ENCODE results near the gene PMEL. TPM values are rescaled to one million over a fixed set of nuclear protein-coding genes. Genes with fewer than 3 reads are reported as not detected.
"Not testable (repeated sequence)": the region's sequence is repeated elsewhere in the genome, so short reads cannot be mapped to it uniquely, and the experiment has no call there.

The PMEL gene
- total RNA-seq, 2 donors from 2014 or later: 0.18 to 8.6 TPM

GRCh38 chr12:55993230-55993853 lies 27.5 kb upstream of the PMEL start:
- intact Hi-C loops (cut with DNase I): loop anchor here (5.0 to 10.0 kb wide), 2 partner anchors 39 to 111 kb away; partner anchors contain the start of gene PA2G4
- no peak overlapping the region for H3K4me3 ChIP-seq
- no peak overlapping the region for H3K27ac ChIP-seq
- no peaks in the 10 kb centered on the region for H3K9me3 ChIP-seq
- H3K36me3 ChIP-seq: peaks cover 5 to 46% of the 10 kb centered on the region in 2 donors
- WGBS: 65% methylated on average over 4 of the region's 4 CpGs
- no peaks in the 10 kb centered on the region for H3K27me3 ChIP-seq (replicated peaks; ENCODE audit: insufficient read depth)
- H3K4me1 ChIP-seq (replicated peaks): peaks cover 6% of the 10 kb centered on the region
- DNase-seq (ENCODE audit: low spot score): no peak
- TF ChIP-seq POLR2A (IDR thresholded peaks at IDR 0.05) (no peak), POLR2AphosphoS5 (IDR thresholded peaks at IDR 0.05) (no peak), CTCF (IDR thresholded peaks at IDR 0.05) (no peak)

DNA sequence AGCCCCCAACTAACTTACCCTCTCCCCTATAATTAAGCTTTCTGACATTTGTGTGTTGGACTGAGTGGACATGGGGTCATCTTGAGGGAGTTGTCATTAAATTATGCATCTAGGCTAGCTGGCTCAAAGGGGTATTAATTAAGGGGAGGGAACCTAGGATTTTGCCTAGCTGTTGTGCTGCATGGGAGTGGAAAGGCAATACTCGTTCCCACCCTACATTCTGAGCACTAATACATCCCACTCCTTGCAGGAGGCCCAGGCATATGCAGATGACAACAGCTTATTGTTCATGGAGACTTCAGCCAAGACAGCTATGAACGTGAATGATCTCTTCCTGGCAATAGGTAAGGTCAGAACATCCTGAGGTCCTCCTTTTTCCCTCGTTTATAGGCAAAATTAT lies 25.3 kb upstream of the PMEL start:
- TF ChIP-seq POLR2A (IDR thresholded peaks at IDR 0.05) (no peak), CTCF (IDR thresholded peaks at IDR 0.05) (no peak), POLR2AphosphoS5 (IDR thresholded peaks at IDR 0.05) (no peak)
- Histone ChIP-seq H3K27me3 (replicated peaks; ENCODE audit: insufficient read depth) (no peaks in the 10 kb centered on the region), H3K27ac (no peak overlapping the region), H3K9me3 (no peaks in the 10 kb centered on the region), H3K36me3 (peaks cover 5 to 46% of the 10 kb centered on the region in 2 donors), H3K4me1 (replicated peaks) (no peaks in the 10 kb centered on the region), H3K4me3 (no peak overlapping the region)
- intact Hi-C loops (cut with DNase I): loop anchor here (5.0 to 10.0 kb wide), 2 partner anchors 41 to 114 kb away; partner anchors contain the start of gene PA2G4
- 77% methylated on average over 3 of the region's 3 CpGs for WGBS
- no peak for DNase-seq (ENCODE audit: low spot score)

GRCh38 chr12:55985976-55986375 lies 20.1 kb upstream of the PMEL start:
- H3K4me1 ChIP-seq (replicated peaks); intact Hi-C loops (cut with DNase I); H3K27ac ChIP-seq; DNase-seq (ENCODE audit: low spot score); H3K27me3 ChIP-seq (replicated peaks; ENCODE audit: insufficient read depth); H3K9me3 ChIP-seq; H3K4me3 ChIP-seq: not testable (repeated sequence)
- WGBS: 94% methylated on average over 7 of the region's 7 CpGs
- peaks cover 0 to 18% of the 10 kb centered on the region in 2 donors for H3K36me3 ChIP-seq

DNA sequence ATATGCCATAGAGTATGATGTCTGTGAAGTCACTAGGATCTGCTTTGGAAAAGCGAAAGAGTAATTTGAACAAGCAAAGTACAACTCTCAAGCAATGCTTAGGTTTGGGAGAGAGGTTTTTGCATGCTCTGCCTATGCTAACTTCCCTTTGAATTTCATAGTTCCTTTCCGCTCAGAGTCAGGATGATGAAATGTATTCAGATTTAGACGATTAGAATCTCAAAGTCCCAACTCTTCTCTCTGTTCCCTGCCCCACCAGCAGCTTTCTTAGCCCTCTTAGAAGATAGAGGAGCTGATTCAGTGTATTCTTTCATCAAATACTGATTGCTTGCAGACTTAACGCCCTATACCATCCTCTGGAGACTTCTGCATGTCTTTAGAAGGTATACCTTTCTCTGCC lies 19.5 kb upstream of the PMEL start:
- Histone ChIP-seq H3K27me3 (replicated peaks; ENCODE audit: insufficient read depth) (no peaks in the 10 kb centered on the region), H3K9me3 (no peaks in the 10 kb centered on the region), H3K4me3 (no peak overlapping the region), H3K27ac (no peak overlapping the region), H3K36me3 (peaks cover 0 to 11% of the 10 kb centered on the region in 2 donors), H3K4me1 (replicated peaks) (no peaks in the 10 kb centered on the region)
- TF ChIP-seq POLR2AphosphoS5 (IDR thresholded peaks at IDR 0.05) (no peak), CTCF (IDR thresholded peaks at IDR 0.05) (no peak), POLR2A (IDR thresholded peaks at IDR 0.05) (no peak)
- intact Hi-C loops (cut with DNase I): no loop called here
- no peak for DNase-seq (ENCODE audit: low spot score)
- WGBS: 92% methylated on average over 4 of the region's 4 CpGs

GRCh38 chr12:55984861-55985260 lies 19.0 kb upstream of the PMEL start:
- Histone ChIP-seq H3K27me3 (replicated peaks; ENCODE audit: insufficient read depth) (no peaks in the 10 kb centered on the region), H3K9me3 (no peaks in the 10 kb centered on the region), H3K36me3 (peaks cover 0 to 6% of the 10 kb centered on the region in 2 donors), H3K4me1 (replicated peaks) (no peaks in the 10 kb centered on the region), H3K4me3 (no peak overlapping the region), H3K27ac (no peak overlapping the region)
- intact Hi-C loops (cut with DNase I): no loop called here
- no peak for TF ChIP-seq POLR2AphosphoS5 (IDR thresholded peaks at IDR 0.05)
- no peak for TF ChIP-seq POLR2A (IDR thresholded peaks at IDR 0.05)
- TF ChIP-seq CTCF (IDR thresholded peaks at IDR 0.05): no peak
- DNase-seq (ENCODE audit: low spot score): no peak
- 68% methylated on average over 2 of the region's 2 CpGs for WGBS
